Measurements from ENCODE around the gene FILIP1. TPM values are rescaled to one million over a fixed set of nuclear protein-coding genes. Genes with fewer than 3 reads are reported as not detected.

The FILIP1 gene
- total and polyA plus RNA-seq, 2 of the 4 experiments (the other 2 are of a cell fraction) = under 0.01 to 0.03 TPM

- Histone ChIP-seq H4K91ac (ENCODE audit: insufficient read depth, low read depth, low read length) (no peak overlapping the region), H3K9me3 (ENCODE audit: control insufficient read depth, insufficient read depth, low read length) (no peaks in the 10 kb centered on the region), H3K23ac (ENCODE audit: low read depth, low read length) (no peak overlapping the region), H3K56ac (ENCODE audit: extremely low read depth, insufficient read depth, low read length) (no peak overlapping the region), H3K79me1 (ENCODE audit: low read depth in 1 of 2, low read length in 2 of 2) (no peaks in the 10 kb centered on the region), H3K36me3 (ENCODE audit: control insufficient read depth, insufficient read depth, low read length) (no peaks in the 10 kb centered on the region), H2BK5ac (ENCODE audit: low read depth, low read length, poor library complexity, severe bottlenecking) (no peak overlapping the region), H2BK20ac (ENCODE audit: low read depth, low read length) (no peak overlapping the region), H3K4me3 (ENCODE audit: insufficient read depth, low read depth, low read length) (no peak overlapping the region), H3K4me2 (ENCODE audit: low read depth, low read length) (no peak overlapping the region), H2AK9ac (replicated peaks; ENCODE audit: low read depth, low read length, poor library complexity) (no peak overlapping the region), H3K27ac (ENCODE audit: insufficient read depth, low read length) (no peak overlapping the region), H4K20me1 (ENCODE audit: insufficient read depth, low read length) (no peaks in the 10 kb centered on the region), H3K4ac (ENCODE audit: low read depth, low read length) (no peak overlapping the region), H3K9ac (ENCODE audit: low read depth, low read length) (no peak overlapping the region), H3K14ac (replicated peaks; ENCODE audit: low read depth, low read length) (no peak overlapping the region), H2AK5ac (ENCODE audit: low read depth, low read length) (no peak overlapping the region), H2BK15ac (ENCODE audit: low read depth, low read length) (no peak overlapping the region), H4K8ac (ENCODE audit: low read depth in 2 of 2, low read length in 2 of 2) (no peak overlapping the region), H3K27me3 (ENCODE audit: control insufficient read depth, insufficient read depth, low read length) (peaks cover 2% of the 10 kb centered on the region; the same call in 1 of the 2 replicates), H3K18ac (ENCODE audit: low read depth, low read length) (no peak overlapping the region), H3K4me1 (ENCODE audit: control insufficient read depth, insufficient read depth, low read length) (no peaks in the 10 kb centered on the region), H2BK120ac (ENCODE audit: low read depth, low read length) (no peak overlapping the region), H2AFZ (replicated peaks; ENCODE audit: low read length, poor library complexity) (no peak overlapping the region), H3K9me1 (ENCODE audit: insufficient read depth, low read length) (no peaks in the 10 kb centered on the region), H4K5ac (ENCODE audit: low read depth, low read length) (no peak overlapping the region)
- dilution Hi-C loops (cut with HindIII; ENCODE audit: low sequenced_read_pairs, unreplicated experiment) (no loop called here), in situ Hi-C loops (cut with MboI; ENCODE audit: low sequenced_read_pairs) (no loop called here), intact Hi-C loops (cut with micrococcal nuclease) (no loop called here)
- TF ChIP-seq BHLHE40 (IDR thresholded peaks at IDR 0.05; ENCODE audit: low read depth, low read length) = no peak
- TF ChIP-seq MAFK (IDR thresholded peaks at IDR 0.05; ENCODE audit: low read depth, low read length) = no peak
- TF ChIP-seq SMC3 (IDR thresholded peaks at IDR 0.05; ENCODE audit: low read depth, low read length) = no peak
- no peak for TF ChIP-seq CEBPB (IDR thresholded peaks at IDR 0.05; ENCODE audit: low read depth, low read length)
- TF ChIP-seq CHD1 (IDR thresholded peaks at IDR 0.05; ENCODE audit: low read depth, low read length) = no peak
- no peak for TF ChIP-seq MAZ (IDR thresholded peaks at IDR 0.05; ENCODE audit: borderline replicate concordance, low read depth, low read length)
- TF ChIP-seq POLR2A (IDR thresholded peaks at IDR 0.05; ENCODE audit: low read depth, low read length) = no peak
- TF ChIP-seq USF2 (IDR thresholded peaks at IDR 0.05; ENCODE audit: low read depth, low read length) = no peak
- TF ChIP-seq RFX5 (IDR thresholded peaks at IDR 0.05; ENCODE audit: low read depth, low read length) = no peak
- TF ChIP-seq ELK1 (IDR thresholded peaks at IDR 0.05; ENCODE audit: borderline replicate concordance, low read depth, low read length) = no peak
- no peak for TF ChIP-seq RCOR1 (IDR thresholded peaks at IDR 0.05; ENCODE audit: insufficient replicate concordance, low read length)
- TF ChIP-seq MXI1 (IDR thresholded peaks at IDR 0.05; ENCODE audit: borderline replicate concordance, low read depth, low read length) = no peak
- no peak for TF ChIP-seq CTCF (conservative IDR thresholded peaks at IDR 0.05; ENCODE audit: low read depth, low read length)
- no peak for TF ChIP-seq NFE2L2 (IDR thresholded peaks at IDR 0.05; ENCODE audit: low read depth, low read length)
- no peak for TF ChIP-seq RAD21 (IDR thresholded peaks at IDR 0.05; ENCODE audit: low read length)
- TF ChIP-seq FOS (IDR thresholded peaks at IDR 0.05; ENCODE audit: low read depth, low read length) = no peak
- ChIA-PET CTCF (no interaction called here), POLR2A (ENCODE audit: unreplicated experiment) (no interaction called here)
- DNase-seq (no peak), ATAC-seq (ENCODE audit: low read depth) (no peak)
- no TSS peak for BruUV-seq (replicated peaks)
- WGBS, 2 experiments (ENCODE audit: extremely low coverage in 2 of 2, insufficient read length in 1 of 2) = no CpG with 5 or more reads among the region's 2 CpGs
These were observed 19.0 kb upstream of the FILIP1 start for GRCh38 chr6:75512591-75512990.

All from IMR-90 (cell line).